Nephron progenitor cell (in vitro differentiated cells): ENCODE data around the gene DGKH.

ENCODE experiments used
- DNase-seq: peaks from one replicate; pipeline ENCODE4 v3.0.0; 2021
- H3K27ac Mint-ChIP-seq: 2 replicates; pipeline ENCODE4 v1.8.0; 2021; ENCODE audit warnings: mild to moderate bottlenecking, moderate library complexity, mixed read lengths
- H3K27me3 Mint-ChIP-seq: 2 replicates; pipeline ENCODE4 v1.8.0; 2021; ENCODE audit warnings: mild to moderate bottlenecking, low read depth, mixed read lengths; ENCODE audit not compliant: poor library complexity
- H3K36me3 Mint-ChIP-seq: 2 replicates; pipeline ENCODE4 v1.8.0; 2021; ENCODE audit warnings: low read depth, mixed read lengths
- H3K4me1 Mint-ChIP-seq: 2 replicates; pipeline ENCODE4 v1.8.0; 2021; ENCODE audit warnings: mixed read lengths
- H3K4me3 Mint-ChIP-seq: 2 replicates; pipeline ENCODE4 v1.8.0; 2021; ENCODE audit warnings: mild to moderate bottlenecking, moderate library complexity, mixed read lengths
- H3K9me3 Mint-ChIP-seq: 2 replicates; pipeline ENCODE4 v1.8.0; 2021; ENCODE audit warnings: mild to moderate bottlenecking, moderate library complexity, mixed read lengths
- CTCF ChIP-seq: fragments of 200-600 bp; sonication (generic); IDR thresholded peaks from 2 replicates; pipeline ENCODE4 v1.5.0; 2021; ENCODE audit warnings: antibody characterized with exemption

The DGKH gene

GRCh38 chr13:42107421-42107820 is 59.0 kb downstream of the DGKH start:
- H3K4me1 Mint-ChIP-seq: peaks cover 24% of the 10 kb centered on the region
- no peak for TF ChIP-seq CTCF
- H3K9me3 Mint-ChIP-seq: peaks cover 9% of the 10 kb centered on the region
- no peaks in the 10 kb centered on the region for H3K27me3 Mint-ChIP-seq
- peaks cover 26% of the 10 kb centered on the region for H3K36me3 Mint-ChIP-seq
- DNase-seq: no peak
- no peak overlapping the region for H3K4me3 Mint-ChIP-seq
- H3K27ac Mint-ChIP-seq: peak overlapping the region; percentile 16

GRCh38 chr13:42108217-42108616 is 59.8 kb downstream of the DGKH start:
- Mint-ChIP-seq H3K27me3 (no peaks in the 10 kb centered on the region), H3K36me3 (peaks cover 18% of the 10 kb centered on the region), H3K9me3 (peaks cover 9% of the 10 kb centered on the region), H3K4me3 (no peak overlapping the region), H3K4me1 (peaks cover 25% of the 10 kb centered on the region), H3K27ac (no peak overlapping the region)
- no peak for DNase-seq
- TF ChIP-seq CTCF: no peak

- TF ChIP-seq CTCF: no peak
- Mint-ChIP-seq H3K36me3 (peaks cover 3% of the 10 kb centered on the region), H3K4me3 (no peak overlapping the region), H3K4me1 (peaks cover 31% of the 10 kb centered on the region), H3K9me3 (peaks cover 2% of the 10 kb centered on the region), H3K27me3 (no peaks in the 10 kb centered on the region), H3K27ac (no peak overlapping the region)
- DNase-seq: peak; percentile 36
Measured at GRCh38 chr13:42109957-42110356, 61.5 kb downstream of the DGKH start.

GRCh38 chr13:42110410-42111155 is 62.1 kb downstream of the DGKH start:
- H3K27ac Mint-ChIP-seq: no peak overlapping the region
- H3K9me3 Mint-ChIP-seq: no peaks in the 10 kb centered on the region
- H3K27me3 Mint-ChIP-seq: no peaks in the 10 kb centered on the region
- DNase-seq: peak; percentile 33
- no peak overlapping the region for H3K4me3 Mint-ChIP-seq
- peaks cover 31% of the 10 kb centered on the region for H3K4me1 Mint-ChIP-seq
- H3K36me3 Mint-ChIP-seq: no peaks in the 10 kb centered on the region
- TF ChIP-seq CTCF: peak; percentile 82

- TF ChIP-seq CTCF: no peak
- no peak overlapping the region for H3K27ac Mint-ChIP-seq
- H3K4me1 Mint-ChIP-seq: peaks cover 23% of the 10 kb centered on the region
Measured at GRCh38 chr13:42112864-42113263, 64.4 kb downstream of the DGKH start.

GRCh38 chr13:42113478-42113877 is 65.0 kb downstream of the DGKH start:
- Mint-ChIP-seq H3K27me3 (no peaks in the 10 kb centered on the region), H3K27ac (no peak overlapping the region), H3K4me1 (peaks cover 23% of the 10 kb centered on the region), H3K4me3 (no peak overlapping the region), H3K36me3 (peaks cover 4% of the 10 kb centered on the region), H3K9me3 (no peaks in the 10 kb centered on the region)
- DNase-seq: no peak
- TF ChIP-seq CTCF: no peak

More at GRCh38 chr13:42112864-42113263, 64.4 kb downstream of the DGKH start:
- Mint-ChIP-seq H3K27me3 (no peaks in the 10 kb centered on the region), H3K36me3 (no peaks in the 10 kb centered on the region), H3K9me3 (no peaks in the 10 kb centered on the region), H3K4me3 (no peak overlapping the region)
- DNase-seq: no peak
